H1 (cell line): Measurements from ENCODE around the gene DNER.

Source experiments
- CTCF ChIP-seq, 3 experiments: IDR thresholded peaks; 1 replicate in 2 of 3; 2 replicates in 1 of 3; pipeline versions ENCODE4 v1.5.1 to v1.6.1; 2011; ENCODE audit warnings: low read length in 3 of 3, mild to moderate bottlenecking in 3 of 3, inconsistent platforms in 2 of 3, low read depth in 1 of 3, moderate library complexity in 1 of 3; ENCODE audit not compliant: insufficient read depth in 1 of 3; ENCODE audit errors: control extremely low read depth in 1 of 3
- EZH2 ChIP-seq: fragments of 200-600 bp; sonication (generic); IDR thresholded peaks from 2 replicates; pipeline ENCODE4 v1.7.1; 2012; ENCODE audit warnings: low read depth, mild to moderate bottlenecking, moderate library complexity, low read length, inconsistent platforms; ENCODE audit not compliant: severe bottlenecking
- MAX ChIP-seq: IDR thresholded peaks from 2 replicates; pipeline ENCODE4 v1.6.1; 2012; ENCODE audit warnings: inconsistent platforms
- POLR2AphosphoS5 ChIP-seq: IDR thresholded peaks from 2 replicates; pipeline ENCODE4 v1.6.1; 2011; ENCODE audit warnings: low read depth, low read length
- TAF7 ChIP-seq: optimal IDR thresholded peaks from 2 replicates; pipeline ENCODE3; 2011; ENCODE audit warnings: low read depth, mild to moderate bottlenecking, inconsistent platforms, low read length, moderate library complexity, borderline replicate concordance
- TBP ChIP-seq: IDR thresholded peaks from 2 replicates; pipeline ENCODE4 v1.6.1; 2011; ENCODE audit warnings: low read depth, low read length, improper control_type of control experiment

GRCh38 chr2:229417916-229418315, 296.4 kb downstream of the DNER start:
- no peak for TF ChIP-seq EZH2
- TF ChIP-seq CTCF (IDR thresholded peaks at IDR 0.05; ENCODE audit: control extremely low read depth in 1 of 3, insufficient read depth in 1 of 3, low read depth in 1 of 3, low read length in 3 of 3), result no peak
- no peak for TF ChIP-seq TBP
- no peak for TF ChIP-seq TAF7
- no peak for TF ChIP-seq POLR2AphosphoS5
- TF ChIP-seq MAX, result peak; percentile 53
